Measurements from ENCODE around the gene ITIH4.

Gene ITIH4

GRCh38 chr3:52788890-52789745 lies 41.4 kb downstream of the ITIH4 start:
- no peak for DNase-seq
- no peak overlapping the region for H3K4ac ChIP-seq (ENCODE audit: low read depth, low read length)
- H2BK120ac ChIP-seq (ENCODE audit: insufficient read depth, low read length, poor library complexity): no peak overlapping the region
- H3K4me2 ChIP-seq (ENCODE audit: low read length): no peak overlapping the region
- H2BK12ac ChIP-seq (ENCODE audit: low read length): no peak overlapping the region
- H2BK5ac ChIP-seq (ENCODE audit: low read depth, low read length, poor library complexity): no peak overlapping the region
- H3K79me1 ChIP-seq (ENCODE audit: low read length): no peaks in the 10 kb centered on the region
- no peak overlapping the region for H3K9ac ChIP-seq (ENCODE audit: low read length)
- H3K36me3 ChIP-seq (ENCODE audit: control insufficient read depth in 1 of 2, insufficient read depth in 2 of 2, low read length in 2 of 2): no peaks in the 10 kb centered on the region
- H4K91ac ChIP-seq (ENCODE audit: low read depth, low read length): no peak overlapping the region
- H4K12ac ChIP-seq (ENCODE audit: low read depth, low read length): no peak overlapping the region
- no peak overlapping the region for H3K4me3 ChIP-seq (ENCODE audit: low read depth, low read length)
- H3K4me1 ChIP-seq (ENCODE audit: control insufficient read depth in 1 of 2, insufficient read depth in 2 of 2, low read length in 2 of 2): no peaks in the 10 kb centered on the region
- H2AFZ ChIP-seq (ENCODE audit: insufficient read depth, low read length, poor library complexity): no peak overlapping the region
- no peaks in the 10 kb centered on the region for H3K9me3 ChIP-seq (ENCODE audit: insufficient read depth, low read depth, low read length)
- no peak overlapping the region for H3K23ac ChIP-seq (ENCODE audit: low read length)
- no peak overlapping the region for H3K18ac ChIP-seq (ENCODE audit: low read length)
- H3K79me2 ChIP-seq (ENCODE audit: control insufficient read depth, insufficient read depth, low read length, poor library complexity): no peaks in the 10 kb centered on the region
- no peak overlapping the region for H3K27ac ChIP-seq (ENCODE audit: low read depth, low read length)
- no peak overlapping the region for H3K14ac ChIP-seq (ENCODE audit: low read length)
- no CpG with 5 or more reads among the region's 16 CpGs for WGBS (ENCODE audit: extremely low coverage, insufficient coverage, insufficient read length)
- H3K27me3 ChIP-seq (ENCODE audit: insufficient read depth, low read length): no peaks in the 10 kb centered on the region
- H2AK5ac ChIP-seq (ENCODE audit: low read length): no peak overlapping the region
- no peak overlapping the region for H4K8ac ChIP-seq (ENCODE audit: low read depth, low read length)

GRCh38 chr3:52787672-52788625 lies 42.5 kb downstream of the ITIH4 start:
- no CpG with 5 or more reads among the region's 17 CpGs for WGBS (ENCODE audit: extremely low coverage, insufficient coverage, insufficient read length)
- DNase-seq: no peak
- no peaks in the 10 kb centered on the region for H3K79me1 ChIP-seq (ENCODE audit: low read length)
- H2BK12ac ChIP-seq (ENCODE audit: low read length): no peak overlapping the region
- no peaks in the 10 kb centered on the region for H3K4me1 ChIP-seq (ENCODE audit: control insufficient read depth in 1 of 2, insufficient read depth in 2 of 2, low read length in 2 of 2)
- H4K91ac ChIP-seq (ENCODE audit: low read depth, low read length): no peak overlapping the region
- H3K18ac ChIP-seq (ENCODE audit: low read length): no peak overlapping the region
- H3K23ac ChIP-seq (ENCODE audit: low read length): no peak overlapping the region
- no peak overlapping the region for H2BK5ac ChIP-seq (ENCODE audit: low read depth, low read length, poor library complexity)
- H3K4me3 ChIP-seq (ENCODE audit: low read depth, low read length): no peak overlapping the region
- no peaks in the 10 kb centered on the region for H3K9me3 ChIP-seq (ENCODE audit: insufficient read depth, low read depth, low read length)
- no peaks in the 10 kb centered on the region for H3K27me3 ChIP-seq (ENCODE audit: insufficient read depth, low read length)
- no peak overlapping the region for H4K12ac ChIP-seq (ENCODE audit: low read depth, low read length)
- no peaks in the 10 kb centered on the region for H3K79me2 ChIP-seq (ENCODE audit: control insufficient read depth, insufficient read depth, low read length, poor library complexity)
- no peak overlapping the region for H3K27ac ChIP-seq (ENCODE audit: low read depth, low read length)
- no peak overlapping the region for H2BK120ac ChIP-seq (ENCODE audit: insufficient read depth, low read length, poor library complexity)
- H3K4ac ChIP-seq (ENCODE audit: low read depth, low read length): no peak overlapping the region
- H3K4me2 ChIP-seq (ENCODE audit: low read length): no peak overlapping the region
- no peak overlapping the region for H3K14ac ChIP-seq (ENCODE audit: low read length)
- no peak overlapping the region for H3K9ac ChIP-seq (ENCODE audit: low read length)
- no peak overlapping the region for H2AFZ ChIP-seq (ENCODE audit: insufficient read depth, low read length, poor library complexity)
- no peaks in the 10 kb centered on the region for H3K36me3 ChIP-seq (ENCODE audit: control insufficient read depth in 1 of 2, insufficient read depth in 2 of 2, low read length in 2 of 2)
- no peak overlapping the region for H4K8ac ChIP-seq (ENCODE audit: low read depth, low read length)
- H2AK5ac ChIP-seq (ENCODE audit: low read length): no peak overlapping the region

GRCh38 chr3:52787246-52787645 lies 43.2 kb downstream of the ITIH4 start:
- no peak overlapping the region for H3K14ac ChIP-seq (ENCODE audit: low read length)
- no peak overlapping the region for H2BK5ac ChIP-seq (ENCODE audit: low read depth, low read length, poor library complexity)
- no peak overlapping the region for H2BK12ac ChIP-seq (ENCODE audit: low read length)
- H3K4me3 ChIP-seq (ENCODE audit: low read depth, low read length): no peak overlapping the region
- H3K9me3 ChIP-seq (ENCODE audit: insufficient read depth, low read depth, low read length): no peaks in the 10 kb centered on the region
- H2BK120ac ChIP-seq (ENCODE audit: insufficient read depth, low read length, poor library complexity): no peak overlapping the region
- H3K27me3 ChIP-seq (ENCODE audit: insufficient read depth, low read length): no peaks in the 10 kb centered on the region
- H3K4me1 ChIP-seq (ENCODE audit: control insufficient read depth in 1 of 2, insufficient read depth in 2 of 2, low read length in 2 of 2): no peaks in the 10 kb centered on the region
- H3K79me1 ChIP-seq (ENCODE audit: low read length): no peaks in the 10 kb centered on the region
- no peak overlapping the region for H3K9ac ChIP-seq (ENCODE audit: low read length)
- H4K91ac ChIP-seq (ENCODE audit: low read depth, low read length): no peak overlapping the region
- H2AK5ac ChIP-seq (ENCODE audit: low read length): no peak overlapping the region
- H2AFZ ChIP-seq (ENCODE audit: insufficient read depth, low read length, poor library complexity): no peak overlapping the region
- no peak for DNase-seq
- no peaks in the 10 kb centered on the region for H3K36me3 ChIP-seq (ENCODE audit: control insufficient read depth in 1 of 2, insufficient read depth in 2 of 2, low read length in 2 of 2)
- H3K4me2 ChIP-seq (ENCODE audit: low read length): no peak overlapping the region
- H4K12ac ChIP-seq (ENCODE audit: low read depth, low read length): no peak overlapping the region
- no peak overlapping the region for H3K4ac ChIP-seq (ENCODE audit: low read depth, low read length)
- no peak overlapping the region for H4K8ac ChIP-seq (ENCODE audit: low read depth, low read length)
- no CpG with 5 or more reads among the region's 11 CpGs for WGBS (ENCODE audit: extremely low coverage, insufficient coverage, insufficient read length)
- no peaks in the 10 kb centered on the region for H3K79me2 ChIP-seq (ENCODE audit: control insufficient read depth, insufficient read depth, low read length, poor library complexity)
- no peak overlapping the region for H3K18ac ChIP-seq (ENCODE audit: low read length)
- H3K23ac ChIP-seq (ENCODE audit: low read length): no peak overlapping the region
- H3K27ac ChIP-seq (ENCODE audit: low read depth, low read length): no peak overlapping the region

- no peaks in the 10 kb centered on the region for H3K79me2 ChIP-seq (ENCODE audit: control insufficient read depth, insufficient read depth, low read length, poor library complexity)
- no peak overlapping the region for H3K14ac ChIP-seq (ENCODE audit: low read length)
- no peak overlapping the region for H3K4me2 ChIP-seq (ENCODE audit: low read length)
- no peak overlapping the region for H3K18ac ChIP-seq (ENCODE audit: low read length)
- no peak overlapping the region for H2AFZ ChIP-seq (ENCODE audit: insufficient read depth, low read length, poor library complexity)
- H3K27ac ChIP-seq (ENCODE audit: low read depth, low read length): no peak overlapping the region
- no peak overlapping the region for H3K4me3 ChIP-seq (ENCODE audit: low read depth, low read length)
- no peak overlapping the region for H4K91ac ChIP-seq (ENCODE audit: low read depth, low read length)
- H3K9ac ChIP-seq (ENCODE audit: low read length): no peak overlapping the region
- no peaks in the 10 kb centered on the region for H3K4me1 ChIP-seq (ENCODE audit: control insufficient read depth in 1 of 2, insufficient read depth in 2 of 2, low read length in 2 of 2)
- H3K36me3 ChIP-seq (ENCODE audit: control insufficient read depth in 1 of 2, insufficient read depth in 2 of 2, low read length in 2 of 2): no peaks in the 10 kb centered on the region
- no peak overlapping the region for H2BK5ac ChIP-seq (ENCODE audit: low read depth, low read length, poor library complexity)
- no peak overlapping the region for H4K8ac ChIP-seq (ENCODE audit: low read depth, low read length)
- H4K12ac ChIP-seq (ENCODE audit: low read depth, low read length): no peak overlapping the region
- no peak overlapping the region for H3K23ac ChIP-seq (ENCODE audit: low read length)
- no peak overlapping the region for H2BK12ac ChIP-seq (ENCODE audit: low read length)
- no CpG with 5 or more reads among the region's 19 CpGs for WGBS (ENCODE audit: extremely low coverage, insufficient coverage, insufficient read length)
- no peak for DNase-seq
- H3K79me1 ChIP-seq (ENCODE audit: low read length): no peaks in the 10 kb centered on the region
- H3K4ac ChIP-seq (ENCODE audit: low read depth, low read length): no peak overlapping the region
- no peak overlapping the region for H2BK120ac ChIP-seq (ENCODE audit: insufficient read depth, low read length, poor library complexity)
- no peaks in the 10 kb centered on the region for H3K9me3 ChIP-seq (ENCODE audit: insufficient read depth, low read depth, low read length)
- no peaks in the 10 kb centered on the region for H3K27me3 ChIP-seq (ENCODE audit: insufficient read depth, low read length)
- H2AK5ac ChIP-seq (ENCODE audit: low read length): no peak overlapping the region
Measured at GRCh38 chr3:52786330-52787215, 43.9 kb downstream of the ITIH4 start.

Measured in trophoblast cell (in vitro differentiated cells and primary cell).